Endothelial cell of umbilical vein (primary cell): ENCODE measurements around the gene CTNNA2. TPM values are rescaled to one million over a fixed set of nuclear protein-coding genes. Genes with fewer than 3 reads are reported as not detected.

Experiments
- BruUV-seq: library from RNA; stranded (reverse); fragments of 400-500 nt; replicated peaks from 2 replicates; lab custom pipeline; 2021; lab: Mats Ljungman, UMichigan
- CTCF ChIA-PET: fragments of 300-600, 350-600 bp; sonication (Branson Sonifier 250); formaldehyde crosslinking; loops from one replicate; lab custom pipeline; 2021; ENCODE audit warnings: antibody characterized with exemption, inconsistent platforms; lab: Charles Lee
- POLR2A ChIA-PET: fragments of 300-600, 350-600 bp; sonication (Branson Sonifier 250); formaldehyde crosslinking; loops from one replicate; lab custom pipeline; 2021; ENCODE audit warnings: antibody characterized with exemption, inconsistent platforms; lab: Charles Lee
- DNase-seq: peaks from one replicate; pipeline ENCODE4 v3.0.0-alpha.2; 2011; ENCODE audit warnings: low read depth, low spot score
- FAIRE-seq: peaks from 2 replicates; lab custom pipeline; 2011; peaks lifted over from hg19 to GRCh38; lab: Jason Lieb, UNC
- H2AFZ ChIP-seq: 2 replicates; pipeline ENCODE4 v1.6.0; 2012; ENCODE audit warnings: low read depth, low read length, control low read depth, inconsistent platforms
- H3K27ac ChIP-seq: 2 replicates; pipeline ENCODE4 v1.5.1; 2011; ENCODE audit warnings: low read depth, mild to moderate bottlenecking, control low read depth, low read length, moderate library complexity; ENCODE audit not compliant: insufficient read depth
- H3K27me3 ChIP-seq, 2 experiments: 2 replicates each; pipeline versions ENCODE4 v1.6.0 to v1.6.1; 2011; ENCODE audit warnings: low read length in 2 of 2, mixed read lengths in 1 of 2; ENCODE audit not compliant: control insufficient read depth in 2 of 2, insufficient read depth in 2 of 2
- H3K36me3 ChIP-seq, 2 experiments: 2 replicates in 1 of 2; 3 replicates in 1 of 2; pipeline ENCODE4 v1.5.1; 2011; ENCODE audit warnings: low read length in 2 of 2, mild to moderate bottlenecking in 1 of 2, moderate library complexity in 1 of 2; ENCODE audit not compliant: control insufficient read depth in 2 of 2, insufficient read depth in 2 of 2; ENCODE audit errors: extremely low read depth in 1 of 2
- H3K4me1 ChIP-seq: 3 replicates; pipeline ENCODE4 v1.5.1; 2011; ENCODE audit warnings: mild to moderate bottlenecking, low read length; ENCODE audit not compliant: control insufficient read depth, insufficient read depth; ENCODE audit errors: extremely low read depth
- H3K4me2 ChIP-seq: 2 replicates; pipeline ENCODE4 v1.6.1; 2011; ENCODE audit warnings: low read length, control low read depth, mixed read lengths; ENCODE audit not compliant: insufficient read depth
- H3K4me3 ChIP-seq, 3 experiments: fragments of 200-600 bp in 1 of 3; sonication (generic), shearing (Covaris generic) in 1 of 3; replicated peaks in 1 of 3; 2 replicates each; pipeline ENCODE4 v1.5.1; 2011 to 2016; ENCODE audit warnings: control low read depth in 3 of 3, low read length in 3 of 3, mild to moderate bottlenecking in 2 of 3, inconsistent platforms in 1 of 3, low read depth in 1 of 3, moderate library complexity in 1 of 3; ENCODE audit not compliant: insufficient read depth in 1 of 3
- H3K79me2 ChIP-seq: 2 replicates; pipeline ENCODE4 v1.6.0; 2012; ENCODE audit warnings: low read length, inconsistent platforms; ENCODE audit not compliant: control insufficient read depth, insufficient read depth
- H3K9ac ChIP-seq: replicated peaks from 2 replicates; pipeline ENCODE3; 2011; ENCODE audit warnings: low read length, control low read depth; ENCODE audit not compliant: insufficient read depth; ENCODE audit errors: extremely low read depth
- H3K9me1 ChIP-seq: replicated peaks from 3 replicates; pipeline ENCODE4 v1.6.0; 2011; ENCODE audit warnings: mild to moderate bottlenecking, low read length; ENCODE audit not compliant: control insufficient read depth, insufficient read depth; ENCODE audit errors: extremely low read depth
- H3K9me3 ChIP-seq: replicated peaks from 2 replicates; pipeline ENCODE4 v1.5.1; 2012; ENCODE audit warnings: low read length, inconsistent platforms; ENCODE audit not compliant: control insufficient read depth, insufficient read depth
- H4K20me1 ChIP-seq: replicated peaks from 2 replicates; pipeline ENCODE3; 2011; ENCODE audit warnings: mild to moderate bottlenecking, low read length; ENCODE audit not compliant: control insufficient read depth, insufficient read depth; ENCODE audit errors: extremely low read depth
- CTCF ChIP-seq, 2 donors: IDR thresholded peaks; 1 replicate in 1 of 2; 2 replicates in 1 of 2; pipeline ENCODE4 v1.5.1; 2011; ENCODE audit warnings: low read length in 2 of 2, mild to moderate bottlenecking in 2 of 2, moderate library complexity in 2 of 2, control low read depth in 1 of 2, inconsistent platforms in 1 of 2, low read depth in 1 of 2; ENCODE audit not compliant: insufficient read depth in 1 of 2; ENCODE audit errors: extremely low read depth in 1 of 2
- EZH2 ChIP-seq: IDR thresholded peaks from 2 replicates; pipeline ENCODE4 v1.6.1; 2012; ENCODE audit warnings: borderline replicate concordance, low read depth, mild to moderate bottlenecking, moderate library complexity, low read length, inconsistent platforms; ENCODE audit not compliant: severe bottlenecking
- FOS ChIP-seq: IDR thresholded peaks from 2 replicates; pipeline ENCODE4 v1.6.1; 2011; ENCODE audit warnings: mild to moderate bottlenecking, low read length, moderate library complexity, borderline replicate concordance; ENCODE audit not compliant: insufficient read depth
- GATA2 ChIP-seq: IDR thresholded peaks from 2 replicates; pipeline ENCODE4 v1.7.0; 2011; ENCODE audit warnings: low read depth, mild to moderate bottlenecking, moderate library complexity, mixed read lengths, low read length; ENCODE audit not compliant: insufficient read length, insufficient read depth
- JUN ChIP-seq: IDR thresholded peaks from 2 replicates; pipeline ENCODE4 v1.6.1; 2011; ENCODE audit warnings: borderline replicate concordance, low read depth; ENCODE audit not compliant: insufficient read length, insufficient read depth
- MAX ChIP-seq: IDR thresholded peaks from 2 replicates; pipeline ENCODE4 v1.6.1; 2011; ENCODE audit not compliant: insufficient read depth, insufficient read length
- MYC ChIP-seq: IDR thresholded peaks from one replicate; pipeline ENCODE4 v1.6.1; 2011; ENCODE audit warnings: mild to moderate bottlenecking, low read depth, low read length
- POLR2A ChIP-seq: IDR thresholded peaks from 2 replicates; pipeline ENCODE4 v1.6.1; 2012; ENCODE audit warnings: low read depth, mild to moderate bottlenecking, control low read depth, low read length
- POLR2AphosphoS5 ChIP-seq: IDR thresholded peaks from 2 replicates; pipeline ENCODE4 v1.6.1; 2012; ENCODE audit warnings: low read depth, mild to moderate bottlenecking, control low read depth, low read length, moderate library complexity; ENCODE audit not compliant: insufficient read depth
- dilution Hi-C: fragments of 300-500 bp; cut with MboI; formaldehyde crosslinking; loops from one replicate; pipeline ENCODE4 v1.15.0; 2019; ENCODE audit warnings: low sequenced_read_pairs; ENCODE audit not compliant: extremely low pct_ligation_motif_present
- intact Hi-C: fragments of 100-400 bp; cut with micrococcal nuclease; formaldehyde crosslinking; loops from one replicate; pipeline ENCODE4 v1.10.0; 2022
- polyA plus RNA-seq, 4 experiments: library from polyadenylated mRNA; depleted of rRNA in 3 of 4; stranded (reverse) in 3 of 4; unstranded in 1 of 4; fragments of >200 nt; gene quantifications; 2 replicates each; pipeline versions ENCODE4 v1.2.1 to v1.2.3, GENCODE V29; 2011 to 2012; ENCODE audit warnings: missing spikeins in 1 of 4
- total RNA-seq: library from RNA; stranded (reverse); gene quantifications from 2 replicates; pipeline ENCODE4 v1.2.3, GENCODE V29; 2021

Gene CTNNA2
- total and polyA plus RNA-seq, 2 donors (not counting 3 experiments of a cell fraction or from before 2014, with no cell fraction given): not detected

- no TSS peak for BruUV-seq
- H3K36me3 ChIP-seq: no peaks in the 10 kb centered on the region
- FAIRE-seq (no peak), DNase-seq (no peak)
- H4K20me1 ChIP-seq: no peaks in the 10 kb centered on the region
- no peak overlapping the region for H2AFZ ChIP-seq
- H3K4me2 ChIP-seq: no peak overlapping the region
- POLR2A ChIA-PET: no interaction called here
- no peaks in the 10 kb centered on the region for H3K79me2 ChIP-seq
- H3K4me1 ChIP-seq: no peaks in the 10 kb centered on the region
- H3K9me3 ChIP-seq: no peaks in the 10 kb centered on the region
- no peaks in the 10 kb centered on the region for H3K27me3 ChIP-seq
- H3K27ac ChIP-seq: no peak overlapping the region
- H3K9me1 ChIP-seq: no peaks in the 10 kb centered on the region
- TF ChIP-seq MAX: no peak
- TF ChIP-seq FOS: no peak
- no peak for TF ChIP-seq POLR2AphosphoS5
- no peak for TF ChIP-seq GATA2
- no peak for TF ChIP-seq POLR2A
- TF ChIP-seq MYC: no peak
- TF ChIP-seq CTCF (IDR thresholded peaks at IDR 0.05; ENCODE audit: extremely low read depth in 1 of 2, insufficient read depth in 1 of 2, low read depth in 1 of 2, low read length in 2 of 2): no peak
- TF ChIP-seq EZH2: no peak
- no peak for TF ChIP-seq JUN
- no peak overlapping the region for H3K4me3 ChIP-seq
- no peak overlapping the region for H3K9ac ChIP-seq
- CTCF ChIA-PET: no interaction called here
- dilution Hi-C loops (no loop called here), intact Hi-C loops (no loop called here)
Observed at GRCh38 chr2:80525152-80525551, 1012.3 kb downstream of the CTNNA2 start.
